ENCODE measurements around the gene ATRIP.

The ATRIP gene

GRCh38 chr3:48423241-48423882 lies 23.2 kb upstream of the ATRIP start:
- no peak for DNase-seq (ENCODE audit: low read depth in 2 of 2)

GRCh38 chr3:48423883-48424695 lies 22.4 kb upstream of the ATRIP start:
- DNase-seq (ENCODE audit: low read depth in 2 of 2) = no peak

GRCh38 chr3:48425281-48425812 lies 21.2 kb upstream of the ATRIP start:
- no peak for DNase-seq (ENCODE audit: low read depth in 2 of 2)

GRCh38 chr3:48426401-48426909 lies 20.1 kb upstream of the ATRIP start:
- no peak for DNase-seq (ENCODE audit: low read depth in 2 of 2)

- DNase-seq (ENCODE audit: low read depth in 2 of 2) = no peak
Observed at GRCh38 chr3:48426944-48427629, 19.4 kb upstream of the ATRIP start.

DNA sequence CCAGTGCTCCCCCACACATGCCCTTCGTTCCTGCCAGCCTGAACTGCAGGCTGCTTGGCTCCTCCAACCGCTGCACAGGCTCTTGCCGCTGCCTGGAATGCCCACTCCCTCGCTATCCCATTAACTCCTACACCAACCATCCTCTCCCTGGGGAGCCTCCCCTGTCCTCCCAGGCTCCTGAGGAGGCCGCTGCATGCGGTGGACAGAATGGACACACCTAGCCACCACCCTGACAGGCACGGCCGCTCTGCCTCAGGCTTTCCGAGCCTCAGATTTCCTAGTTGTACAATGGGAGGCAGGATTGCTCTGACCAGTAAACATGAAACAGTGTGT lies 18.9 kb upstream of the ATRIP start:
- no peak for DNase-seq (ENCODE audit: low read depth in 2 of 2)

DNA sequence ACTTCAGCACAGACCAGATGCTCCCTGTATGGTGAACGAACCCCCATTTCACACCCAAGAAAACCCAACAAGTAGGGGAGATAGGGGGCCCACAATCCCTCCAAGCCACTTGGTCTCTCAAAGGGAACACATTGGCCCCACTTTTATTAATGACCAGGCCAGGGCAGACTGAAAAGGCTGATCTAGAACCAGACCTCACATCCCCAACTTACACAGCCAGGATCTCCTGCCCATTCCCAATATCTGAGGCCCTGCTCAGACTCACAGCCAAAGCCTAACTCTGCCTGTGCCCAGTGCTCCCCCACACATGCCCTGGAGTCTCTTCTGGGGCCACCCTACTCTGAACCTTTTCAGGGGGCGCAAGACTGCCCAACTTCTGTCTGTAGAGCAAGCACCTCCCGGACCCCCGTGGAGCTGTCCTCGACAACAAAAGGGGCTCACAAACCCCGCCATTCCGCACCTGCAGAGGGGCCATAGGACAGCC lies 18.4 kb upstream of the ATRIP start:
- DNase-seq (ENCODE audit: low read depth in 2 of 2) = no peak

DNA sequence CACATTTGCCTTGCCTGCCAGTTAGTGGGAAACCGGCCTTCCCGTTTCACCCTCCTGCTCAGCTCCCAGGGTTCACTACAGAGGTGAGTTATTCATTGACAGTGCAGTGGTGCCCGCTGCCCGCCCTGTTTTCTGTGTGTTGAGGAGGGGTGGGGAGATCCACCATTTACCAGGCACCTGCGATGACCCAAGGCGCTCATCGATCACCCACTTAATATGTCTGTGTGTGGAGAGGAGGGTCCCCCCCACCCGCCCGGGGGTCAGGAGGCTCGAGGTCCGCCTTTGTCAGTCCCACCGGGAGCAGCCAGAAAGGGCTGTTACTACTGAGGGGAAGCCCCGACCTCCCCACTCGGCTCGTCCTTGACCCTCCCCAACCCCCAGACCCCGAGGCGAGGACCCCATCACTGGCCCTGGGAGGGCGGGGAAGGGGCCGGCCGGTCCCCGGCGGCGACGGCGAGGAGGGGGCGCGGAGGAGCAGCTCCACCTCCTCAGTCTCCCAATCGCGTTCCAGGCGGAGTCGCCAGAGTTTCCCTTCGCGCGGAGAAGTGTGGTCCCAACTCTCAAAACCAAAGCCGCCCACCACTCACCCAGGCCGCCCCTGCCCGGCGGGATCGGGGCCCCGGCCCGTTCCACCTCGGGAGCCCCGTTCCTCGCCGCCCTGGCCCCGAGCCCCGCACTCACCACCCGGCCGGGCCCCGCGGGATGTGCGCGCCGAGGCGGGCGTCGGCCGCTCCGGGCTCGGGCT lies 17.8 kb upstream of the ATRIP start:
- DNase-seq (ENCODE audit: low read depth in 2 of 2) = no peak

DNA sequence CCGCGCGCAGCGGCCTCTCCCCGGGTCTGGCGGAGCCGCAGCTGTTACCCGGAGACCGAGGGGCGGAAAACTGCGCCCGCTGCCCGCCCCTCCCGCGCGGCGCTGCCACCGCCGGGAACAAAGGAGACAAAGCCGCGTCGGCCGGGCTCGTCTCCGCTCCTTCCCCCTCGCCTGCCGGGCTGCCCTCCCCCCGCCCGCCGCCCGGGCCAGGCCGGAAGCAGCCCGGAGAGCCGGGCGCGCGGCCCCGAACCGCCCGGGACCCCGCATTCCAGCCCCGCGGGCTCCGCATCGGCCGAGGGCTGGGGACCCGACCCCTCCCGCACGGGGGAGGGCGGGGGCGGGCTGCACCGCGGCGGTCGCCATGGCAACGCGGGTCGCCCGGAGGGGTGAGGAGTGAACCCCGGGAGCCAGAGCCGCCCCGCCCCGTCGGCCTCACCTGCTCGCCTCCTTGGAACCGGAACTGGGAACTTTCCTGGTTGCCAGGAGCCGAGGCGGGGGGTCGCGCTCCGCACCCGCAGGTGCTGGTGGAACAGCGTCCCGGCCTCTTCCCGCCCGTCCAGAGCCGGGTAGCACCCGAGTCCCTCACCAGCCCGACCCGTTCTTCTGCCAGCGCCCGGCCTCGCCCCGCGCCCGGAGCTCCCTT lies 17.1 kb upstream of the ATRIP start:
- peak; percentile 29 to 47 for DNase-seq (ENCODE audit: low read depth in 2 of 2)

GRCh38 chr3:48429960-48430707 lies 16.4 kb upstream of the ATRIP start, which contains the start of gene PLXNB1:
Gene PLXNB1 (minus strand): TSS chr3:48430086. CDS start chr3:48424611, 5,475 bp downstream.
- no peak for DNase-seq (ENCODE audit: low read depth in 2 of 2)

GRCh38 chr3:48430708-48431101 lies 15.8 kb upstream of the ATRIP start:
- no peak for DNase-seq (ENCODE audit: low read depth in 2 of 2)

DNA sequence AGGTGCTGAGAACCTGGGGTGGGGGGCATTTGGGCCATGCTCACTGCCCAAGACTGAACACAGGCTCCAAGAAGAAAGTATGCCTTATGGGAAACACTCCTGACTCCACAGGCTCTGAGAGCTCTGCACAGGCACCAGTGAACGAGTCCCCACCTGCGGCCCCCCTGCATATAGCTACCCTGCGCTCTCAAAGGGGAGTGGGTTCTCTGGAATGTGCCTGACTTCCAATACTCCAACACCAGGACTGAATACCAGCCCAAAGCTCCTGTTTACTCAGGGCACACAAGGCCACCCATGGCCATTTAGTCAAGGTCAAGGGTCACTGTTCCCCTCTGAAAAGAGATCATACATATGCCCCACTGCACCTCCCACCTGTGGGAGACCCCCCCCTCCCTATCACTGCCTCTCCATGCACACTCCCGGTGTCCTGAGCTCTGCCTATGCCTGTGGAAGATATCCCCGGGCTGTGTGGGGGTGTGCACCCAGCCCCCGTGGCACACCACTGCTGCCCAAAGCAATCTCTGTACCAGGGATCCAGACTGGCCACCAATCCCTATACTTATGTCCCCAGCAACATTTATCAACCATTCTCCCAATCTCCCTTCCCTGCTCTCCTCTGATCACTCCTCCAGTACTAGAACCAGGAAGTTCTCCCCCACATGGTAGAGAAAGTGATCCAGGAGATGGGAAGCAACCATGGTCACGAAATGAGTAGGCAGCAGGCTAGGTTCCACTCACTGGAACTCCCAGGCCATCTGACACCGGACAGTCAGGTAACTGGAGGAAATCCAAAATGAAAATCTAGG lies 15.1 kb upstream of the ATRIP start:
- DNase-seq (ENCODE audit: low read depth in 2 of 2) = no peak

DNA sequence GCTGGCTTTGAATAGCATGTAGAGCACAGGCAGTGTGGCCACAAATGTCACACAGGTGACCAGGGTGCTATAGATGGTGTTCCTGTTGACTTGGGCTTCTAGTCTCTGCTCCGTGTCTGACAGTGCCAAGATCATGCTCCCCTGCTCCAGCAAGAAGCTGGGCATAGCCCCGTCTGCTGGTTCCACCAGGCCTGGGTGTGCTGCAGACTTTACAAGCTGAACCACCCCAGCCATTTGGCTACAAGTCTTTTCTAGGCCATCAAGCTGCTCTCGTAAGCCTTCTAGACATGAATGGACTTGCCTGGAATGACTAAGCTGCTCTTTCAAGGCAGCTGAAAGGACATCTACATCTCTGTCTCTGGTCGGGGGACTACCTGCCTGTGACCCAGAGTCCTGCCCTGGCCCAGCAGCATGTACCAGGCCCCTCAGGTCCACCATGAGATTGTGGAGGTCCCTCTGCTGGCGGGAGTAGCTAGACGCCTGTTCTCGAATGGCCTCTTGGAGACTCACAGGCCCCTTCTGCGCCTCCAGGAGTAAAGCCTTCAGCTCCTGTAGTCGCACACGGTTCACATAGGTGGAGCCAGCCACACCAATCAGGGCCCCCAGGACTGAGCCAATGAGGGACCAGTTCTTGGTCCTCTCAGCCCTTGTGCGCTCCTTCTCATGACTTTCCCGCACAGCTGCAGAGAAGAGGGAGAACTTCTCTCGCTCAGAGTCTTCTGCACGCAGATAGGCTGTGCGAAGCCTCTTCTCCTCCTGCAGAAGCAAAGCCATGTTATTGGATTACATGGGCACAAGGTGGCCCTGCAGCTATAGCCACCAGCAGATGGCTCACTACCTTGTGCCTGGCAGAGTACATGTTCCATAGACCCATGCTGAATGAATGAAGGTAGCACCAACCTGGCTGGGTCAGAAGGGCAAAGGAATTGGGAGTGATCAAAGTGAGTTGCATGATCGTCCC lies 13.8 kb upstream of the ATRIP start:
- no peak for DNase-seq (ENCODE audit: low read depth in 2 of 2)

DNA sequence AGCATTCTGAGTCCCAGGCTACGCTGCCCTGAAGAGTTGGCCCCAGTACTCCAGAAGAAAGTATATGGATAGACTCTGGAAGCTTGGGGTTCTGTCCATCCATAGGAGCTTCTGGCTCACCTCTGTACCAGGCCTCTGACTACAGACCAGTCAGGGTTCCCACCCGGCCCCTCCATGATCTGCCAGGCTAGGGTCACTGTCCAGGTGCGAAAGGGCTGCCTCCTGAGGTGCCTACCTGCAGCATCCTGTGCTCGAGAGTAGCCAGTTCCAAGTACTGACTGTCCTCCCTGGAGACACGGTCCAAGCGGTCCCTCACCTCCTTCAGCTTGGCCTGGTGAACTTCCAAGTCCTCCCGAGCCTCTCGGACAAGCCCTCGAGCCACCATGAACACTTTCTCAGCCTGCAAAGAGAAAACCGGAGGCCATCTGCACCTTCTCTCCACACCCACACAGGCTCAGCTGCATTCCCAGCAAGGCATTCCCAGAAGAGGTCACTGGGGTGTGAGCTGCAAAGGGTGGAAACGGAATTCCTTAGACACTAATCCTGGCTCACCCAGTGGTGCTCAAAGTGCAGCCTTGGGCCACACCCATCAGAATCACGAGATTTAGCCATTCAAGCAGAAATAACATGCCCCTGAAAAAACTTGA lies 12.9 kb upstream of the ATRIP start:
- no peak for DNase-seq (ENCODE audit: low read depth in 2 of 2)

GRCh38 chr3:48434591-48435222 lies 11.8 kb upstream of the ATRIP start:
- DNase-seq (ENCODE audit: low read depth in 2 of 2) = no peak

GRCh38 chr3:48435223-48435595 lies 11.3 kb upstream of the ATRIP start:
- no peak for DNase-seq (ENCODE audit: low read depth in 2 of 2)

GRCh38 chr3:48435774-48436476 lies 10.6 kb upstream of the ATRIP start:
- peak; percentile 66 to 67 for DNase-seq (ENCODE audit: low read depth in 2 of 2)
